ENCODE results near the gene TRAPPC10.

TRAPPC10 gene

GRCh38 chr21:44011579-44012473 is at the start of gene TRAPPC10:
Gene TRAPPC10 (plus strand): TSS chr21:44012309. CDS start chr21:44012494, 185 bp downstream.
- no peak for TF ChIP-seq GATA3 (IDR thresholded peaks at IDR 0.05; ENCODE audit: low read depth, low read length)
- TF ChIP-seq GATA2 (IDR thresholded peaks at IDR 0.05; ENCODE audit: low read depth, low read length), result no peak

DNA sequence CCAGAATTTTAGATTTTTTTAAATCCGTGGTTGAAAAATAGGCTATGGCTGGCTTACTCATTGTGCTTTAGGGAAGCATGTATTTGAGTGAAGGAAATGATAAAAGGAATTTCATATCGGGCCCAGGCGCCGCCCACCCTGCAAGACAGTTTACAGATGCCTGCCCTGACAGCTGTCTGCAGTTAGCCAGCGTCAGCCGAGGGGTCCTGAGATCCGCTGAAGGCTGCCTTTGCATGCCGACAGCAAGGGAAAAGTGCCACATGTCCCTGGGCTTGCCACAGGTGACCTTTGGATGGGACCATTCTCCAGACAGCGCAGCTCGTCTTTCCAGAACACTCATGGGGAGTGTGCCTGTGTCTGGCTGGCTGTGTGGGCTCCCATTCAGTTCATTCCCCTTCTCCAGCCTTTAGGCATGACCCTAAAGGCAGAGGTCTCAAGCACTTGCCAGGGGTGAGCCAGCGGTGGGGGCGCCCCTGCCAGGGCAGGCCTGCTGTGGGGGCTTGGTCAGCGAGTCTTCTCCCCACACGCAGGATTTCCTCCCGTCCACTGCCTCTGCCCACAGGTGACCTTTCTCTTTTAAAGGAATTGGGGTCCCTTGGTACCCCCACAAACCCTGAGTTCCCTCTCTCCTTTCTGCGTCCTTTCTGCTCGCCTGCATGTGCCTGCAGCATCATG is 46.1 kb upstream of the TRAPPC10 start:
- TF ChIP-seq GATA3 (IDR thresholded peaks at IDR 0.05; ENCODE audit: low read depth, low read length) (no peak), GATA2 (IDR thresholded peaks at IDR 0.05; ENCODE audit: low read depth, low read length) (no peak)

GRCh38 chr21:43966946-43967512 is 45.1 kb upstream of the TRAPPC10 start:
- TF ChIP-seq GATA3 (IDR thresholded peaks at IDR 0.05; ENCODE audit: low read depth, low read length) (no peak), GATA2 (IDR thresholded peaks at IDR 0.05; ENCODE audit: low read depth, low read length) (no peak)

DNA sequence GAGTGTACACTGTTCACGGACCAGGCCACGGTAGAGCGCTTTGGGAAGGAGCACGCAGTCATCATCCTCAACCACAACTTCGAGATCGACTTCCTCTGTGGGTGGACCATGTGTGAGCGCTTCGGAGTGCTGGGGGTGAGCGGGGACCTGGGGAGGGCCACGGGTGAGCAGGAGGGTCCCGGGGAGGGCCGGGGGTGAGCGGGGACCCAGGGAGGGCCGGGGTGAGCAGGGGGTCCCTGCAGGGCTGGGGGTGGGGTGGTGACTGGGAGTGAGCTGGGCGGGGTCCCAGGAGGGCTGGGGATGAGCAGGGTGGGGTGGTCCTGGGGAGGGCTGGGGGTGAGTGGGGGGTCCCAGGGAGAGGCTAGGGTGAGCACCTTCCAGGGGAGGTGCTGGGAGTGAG is 44.1 kb upstream of the TRAPPC10 start:
- TF ChIP-seq GATA3 (IDR thresholded peaks at IDR 0.05; ENCODE audit: low read depth, low read length), result no peak
- TF ChIP-seq GATA2 (IDR thresholded peaks at IDR 0.05; ENCODE audit: low read depth, low read length), result no peak

DNA sequence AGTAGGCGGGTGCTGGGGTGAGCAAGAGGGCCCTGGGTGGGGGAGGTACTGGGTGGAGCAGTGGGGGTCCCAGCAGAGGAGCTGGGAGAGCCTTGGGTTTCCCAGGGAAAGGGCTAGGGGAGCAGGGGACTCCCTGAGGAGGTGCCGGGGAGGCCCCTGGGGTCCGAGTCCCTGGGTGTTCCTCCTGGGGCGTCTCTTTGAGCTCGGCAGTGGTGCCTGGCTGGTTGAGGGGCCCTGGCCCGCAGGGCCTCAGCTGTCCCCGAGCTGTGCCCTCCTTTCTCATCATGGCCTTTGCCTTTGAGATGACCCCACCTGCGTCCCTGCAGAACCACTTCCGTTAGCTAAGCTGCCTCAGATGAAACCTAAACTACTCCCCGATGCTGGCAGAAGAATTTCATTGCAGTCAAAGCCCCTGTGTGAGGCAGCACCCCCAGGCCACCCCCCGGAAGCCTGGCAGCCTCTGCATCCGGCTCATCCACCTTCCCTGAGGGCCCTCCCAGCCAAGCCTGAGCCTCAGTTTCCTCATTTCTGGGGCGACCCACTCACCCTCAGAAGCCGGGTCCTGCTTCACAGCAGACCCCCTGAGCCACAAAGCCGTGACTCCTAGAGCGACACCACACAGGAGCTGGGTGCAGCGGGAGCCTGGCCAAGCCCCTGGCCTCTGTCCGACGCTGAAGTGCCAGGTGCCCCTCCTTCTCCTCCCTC is 43.5 kb upstream of the TRAPPC10 start:
- no peak for TF ChIP-seq GATA2 (IDR thresholded peaks at IDR 0.05; ENCODE audit: low read depth, low read length)
- no peak for TF ChIP-seq GATA3 (IDR thresholded peaks at IDR 0.05; ENCODE audit: low read depth, low read length)

GRCh38 chr21:43969115-43969444 is 43.0 kb upstream of the TRAPPC10 start:
- TF ChIP-seq GATA3 (IDR thresholded peaks at IDR 0.05; ENCODE audit: low read depth, low read length) (no peak), GATA2 (IDR thresholded peaks at IDR 0.05; ENCODE audit: low read depth, low read length) (no peak)

DNA sequence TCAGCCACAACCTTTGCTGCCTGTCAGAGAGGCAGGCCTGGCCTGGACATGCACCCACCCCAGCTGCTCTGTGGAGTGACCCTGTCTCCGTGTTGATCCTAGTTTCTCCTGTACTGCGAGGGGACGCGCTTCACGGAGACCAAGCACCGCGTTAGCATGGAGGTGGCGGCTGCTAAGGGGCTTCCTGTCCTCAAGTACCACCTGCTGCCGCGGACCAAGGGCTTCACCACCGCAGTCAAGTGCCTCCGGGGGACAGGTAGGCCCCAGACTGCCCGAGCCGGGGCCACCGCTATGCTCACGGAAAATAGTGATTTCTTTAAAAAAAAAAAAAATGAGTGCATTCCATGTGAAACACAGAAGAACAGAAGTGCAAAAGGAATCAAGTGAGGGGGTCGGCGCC is 41.6 kb upstream of the TRAPPC10 start:
- TF ChIP-seq GATA3 (IDR thresholded peaks at IDR 0.05; ENCODE audit: low read depth, low read length), result no peak
- no peak for TF ChIP-seq GATA2 (IDR thresholded peaks at IDR 0.05; ENCODE audit: low read depth, low read length)

- TF ChIP-seq GATA2 (IDR thresholded peaks at IDR 0.05; ENCODE audit: low read depth, low read length), result no peak
- no peak for TF ChIP-seq GATA3 (IDR thresholded peaks at IDR 0.05; ENCODE audit: low read depth, low read length)
Observed at GRCh38 chr21:43971201-43971991, 40.7 kb upstream of the TRAPPC10 start.

DNA sequence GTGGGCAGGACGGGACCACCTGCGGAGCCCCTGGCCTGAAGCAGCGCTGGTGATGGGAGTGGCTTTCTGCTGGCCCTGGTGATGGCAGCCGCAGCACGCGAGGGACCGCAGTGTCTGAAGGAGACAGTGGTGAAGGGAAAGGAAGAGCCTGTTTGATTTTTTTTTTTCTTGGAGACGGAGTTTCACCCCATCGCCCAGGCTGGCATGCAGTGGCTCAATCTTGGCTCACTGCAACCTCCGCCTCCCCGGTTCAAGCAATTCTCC is 40.2 kb upstream of the TRAPPC10 start:
- TF ChIP-seq GATA3 (IDR thresholded peaks at IDR 0.05; ENCODE audit: low read depth, low read length), result no peak

GRCh38 chr21:43972850-43973633 is 39.1 kb upstream of the TRAPPC10 start:
- no peak for TF ChIP-seq GATA2 (IDR thresholded peaks at IDR 0.05; ENCODE audit: low read depth, low read length)
- no peak for TF ChIP-seq GATA3 (IDR thresholded peaks at IDR 0.05; ENCODE audit: low read depth, low read length)

DNA sequence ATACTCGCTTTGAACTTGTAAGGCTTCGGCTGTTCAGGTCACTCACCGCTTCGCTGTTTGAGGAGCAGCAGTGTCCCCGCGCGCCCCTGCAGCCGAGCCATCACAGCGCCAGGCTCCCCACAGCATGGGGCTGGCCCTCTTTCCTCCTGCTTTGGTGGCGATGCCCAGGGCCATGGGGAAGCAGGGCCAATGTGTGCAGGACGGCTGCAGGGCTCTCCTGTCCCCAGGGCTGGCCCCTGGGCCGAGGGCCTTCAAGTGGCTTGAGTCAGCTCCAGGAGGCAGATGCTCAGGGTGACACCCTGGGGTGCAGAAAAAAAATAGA is 38.5 kb upstream of the TRAPPC10 start:
- TF ChIP-seq GATA2 (IDR thresholded peaks at IDR 0.05; ENCODE audit: low read depth, low read length) (no peak), GATA3 (IDR thresholded peaks at IDR 0.05; ENCODE audit: low read depth, low read length) (no peak)

DNA sequence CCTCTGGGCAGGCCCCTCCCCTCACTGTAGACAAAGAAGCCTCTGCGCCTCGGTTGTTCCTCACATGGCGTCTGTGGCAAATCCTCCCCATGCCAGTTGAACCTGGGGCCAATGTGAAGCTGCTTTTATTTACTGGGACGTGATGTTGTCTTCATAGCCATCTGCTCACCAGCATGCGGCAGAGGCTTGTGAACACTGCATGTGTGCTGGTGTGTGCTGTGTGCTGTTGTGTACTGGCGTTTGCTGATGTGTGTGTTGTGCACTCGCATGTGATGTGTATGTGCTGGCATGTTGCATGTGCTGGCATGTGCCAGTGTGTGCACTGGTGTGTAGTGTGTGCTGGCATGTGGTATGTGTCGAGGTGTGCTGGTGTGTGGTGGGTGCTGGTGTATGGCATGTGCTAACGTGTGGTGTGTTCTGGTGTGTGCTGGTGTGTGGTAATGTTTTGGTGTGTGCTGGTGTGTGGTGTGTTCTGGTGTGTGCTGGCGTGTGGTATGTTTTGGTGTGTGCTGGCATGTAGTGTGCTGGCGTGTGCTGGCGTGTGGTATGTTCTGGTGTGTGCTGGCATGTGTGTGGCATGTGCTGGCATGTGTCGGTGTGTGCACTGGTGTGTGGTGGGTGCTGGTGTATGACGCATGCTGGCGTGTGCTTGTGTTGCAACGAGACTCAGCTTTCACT is 37.2 kb upstream of the TRAPPC10 start:
- TF ChIP-seq GATA2 (IDR thresholded peaks at IDR 0.05; ENCODE audit: low read depth, low read length) (no peak), GATA3 (IDR thresholded peaks at IDR 0.05; ENCODE audit: low read depth, low read length) (no peak)
